ENCODE data around the gene SLC66A2.

The SLC66A2 gene

GRCh38 chr18:79914614-79915160, 36.8 kb downstream of the SLC66A2 start:
- Histone ChIP-seq H3K9me3 (ENCODE audit: insufficient read depth, low read depth, low read length) (no peaks in the 10 kb centered on the region), H3K4me3 (ENCODE audit: low read length, poor library complexity, severe bottlenecking) (no peak overlapping the region), H4K20me1 (ENCODE audit: insufficient read depth, low read length, poor library complexity, severe bottlenecking) (no peaks in the 10 kb centered on the region), H3K27me3 (ENCODE audit: insufficient read depth, low read length, poor library complexity, severe bottlenecking) (no peaks in the 10 kb centered on the region), H3F3A (ENCODE audit: low read depth) (no peaks in the 10 kb centered on the region), H3K4me2 (ENCODE audit: low read depth, low read length, poor library complexity, severe bottlenecking) (no peak overlapping the region), H3K9me2 (replicated peaks; ENCODE audit: low read depth, low read length) (no peaks in the 10 kb centered on the region), H3K9ac (ENCODE audit: low read depth, low read length, poor library complexity, severe bottlenecking) (no peak overlapping the region), H2AFZ (ENCODE audit: low read length) (no peak overlapping the region), H3K4me1 (ENCODE audit: insufficient read depth, low read length, poor library complexity, severe bottlenecking) (no peaks in the 10 kb centered on the region), H3K79me2 (ENCODE audit: insufficient read depth, low read length) (no peaks in the 10 kb centered on the region), H3K36me3 (ENCODE audit: insufficient read depth, low read length) (peaks cover 28% of the 10 kb centered on the region; the same call in 1 of the 2 replicates)
- no peak for TF ChIP-seq EZH2phosphoT487 (IDR thresholded peaks at IDR 0.05; ENCODE audit: borderline replicate concordance)
- TF ChIP-seq CTCF (conservative IDR thresholded peaks at IDR 0.05; ENCODE audit: low read length) = no peak

DNA sequence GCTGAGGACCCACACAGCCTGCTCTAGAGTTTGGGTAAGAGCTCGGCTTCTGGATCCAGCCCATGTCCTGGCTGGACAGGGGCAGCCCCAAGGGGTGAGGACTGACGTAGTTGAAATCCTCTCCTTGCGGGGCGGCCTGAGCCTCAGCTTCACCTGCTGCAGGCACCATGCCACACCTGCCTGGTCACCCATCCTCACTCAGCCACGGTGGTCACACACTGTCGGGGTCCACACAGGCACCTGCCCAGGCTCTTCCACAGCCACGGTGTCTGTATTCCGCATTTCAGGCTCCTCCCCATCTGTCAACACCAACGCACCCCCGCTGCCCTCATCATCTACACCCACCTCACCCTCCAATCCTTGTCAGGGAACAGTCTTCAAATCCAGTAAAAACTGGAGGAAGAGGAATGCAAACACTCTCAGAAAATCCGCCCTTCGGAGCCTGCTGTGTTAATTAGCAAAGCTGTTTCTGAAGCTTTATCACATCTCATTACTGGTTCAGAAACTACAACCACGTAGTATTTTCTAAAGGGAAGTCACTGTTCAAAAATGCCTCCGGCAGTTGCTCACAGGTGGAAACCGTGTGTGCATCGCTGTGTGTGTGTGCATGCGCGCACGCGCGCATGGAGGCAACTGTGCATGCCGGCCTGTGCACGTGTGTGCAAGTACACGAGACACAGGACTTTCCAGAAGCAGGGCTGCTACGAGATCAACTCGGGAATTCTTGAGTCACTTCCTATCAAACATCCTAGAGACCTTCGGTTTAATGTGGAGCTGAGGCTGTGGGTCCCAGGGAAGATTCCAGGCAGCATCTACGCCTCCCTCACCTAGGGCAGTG, 38.2 kb downstream of the SLC66A2 start:
- no peaks in the 10 kb centered on the region for H3F3A ChIP-seq (ENCODE audit: low read depth)

GRCh38 chr18:79912409-79912991, 39.0 kb downstream of the SLC66A2 start:
- H2AFZ ChIP-seq (ENCODE audit: low read length) = no peak overlapping the region
- TF ChIP-seq EZH2phosphoT487 (IDR thresholded peaks at IDR 0.05; ENCODE audit: borderline replicate concordance) (no peak), CTCF (conservative IDR thresholded peaks at IDR 0.05; ENCODE audit: low read length) (no peak)
- H3F3A ChIP-seq (ENCODE audit: low read depth) = no peaks in the 10 kb centered on the region
- no peaks in the 10 kb centered on the region for H3K79me2 ChIP-seq (ENCODE audit: insufficient read depth, low read length)
- H3K4me3 ChIP-seq (ENCODE audit: low read length, poor library complexity, severe bottlenecking) = no peak overlapping the region
- no peaks in the 10 kb centered on the region for H3K4me1 ChIP-seq (ENCODE audit: insufficient read depth, low read length, poor library complexity, severe bottlenecking)
- H3K36me3 ChIP-seq (ENCODE audit: insufficient read depth, low read length) = peaks cover 19% of the 10 kb centered on the region; the same call in 1 of the 2 replicates
- no peaks in the 10 kb centered on the region for H3K9me2 ChIP-seq (replicated peaks; ENCODE audit: low read depth, low read length)
- H3K9ac ChIP-seq (ENCODE audit: low read depth, low read length, poor library complexity, severe bottlenecking) = no peak overlapping the region
- no peaks in the 10 kb centered on the region for H3K9me3 ChIP-seq (ENCODE audit: insufficient read depth, low read depth, low read length)
- H4K20me1 ChIP-seq (ENCODE audit: insufficient read depth, low read length, poor library complexity, severe bottlenecking) = no peaks in the 10 kb centered on the region
- H3K27me3 ChIP-seq (ENCODE audit: insufficient read depth, low read length, poor library complexity, severe bottlenecking) = no peaks in the 10 kb centered on the region
- H3K4me2 ChIP-seq (ENCODE audit: low read depth, low read length, poor library complexity, severe bottlenecking) = no peak overlapping the region

More for the DNA sequence above, 38.2 kb downstream of the SLC66A2 start:
- Histone ChIP-seq H3K79me2 (ENCODE audit: insufficient read depth, low read length) (no peaks in the 10 kb centered on the region), H3K4me2 (ENCODE audit: low read depth, low read length, poor library complexity, severe bottlenecking) (no peak overlapping the region), H3K36me3 (ENCODE audit: insufficient read depth, low read length) (peaks cover 19% of the 10 kb centered on the region; the same call in 1 of the 2 replicates), H3K9me2 (replicated peaks; ENCODE audit: low read depth, low read length) (no peaks in the 10 kb centered on the region), H2AFZ (ENCODE audit: low read length) (no peak overlapping the region), H3K9ac (ENCODE audit: low read depth, low read length, poor library complexity, severe bottlenecking) (no peak overlapping the region), H3K9me3 (ENCODE audit: insufficient read depth, low read depth, low read length) (no peaks in the 10 kb centered on the region), H3K4me3 (ENCODE audit: low read length, poor library complexity, severe bottlenecking) (no peak overlapping the region), H4K20me1 (ENCODE audit: insufficient read depth, low read length, poor library complexity, severe bottlenecking) (no peaks in the 10 kb centered on the region), H3K4me1 (ENCODE audit: insufficient read depth, low read length, poor library complexity, severe bottlenecking) (no peaks in the 10 kb centered on the region), H3K27me3 (ENCODE audit: insufficient read depth, low read length, poor library complexity, severe bottlenecking) (no peaks in the 10 kb centered on the region)
- TF ChIP-seq EZH2phosphoT487 (IDR thresholded peaks at IDR 0.05; ENCODE audit: borderline replicate concordance) (no peak), CTCF (conservative IDR thresholded peaks at IDR 0.05; ENCODE audit: low read length) (no peak)
